GM19468 (cell line): ENCODE results near the gene DUS1L.
"Not testable (repeated sequence)": the region's sequence is repeated elsewhere in the genome, so short reads cannot be mapped to it uniquely, and the experiment has no call there.

ENCODE experiments used
- ATAC-seq: cut with Tn5 transposase; IDR thresholded peaks from one replicate; pipeline ENCODE4 v1.9.1; 2021; ENCODE audit warnings: mild to moderate bottlenecking, moderate library complexity, moderate number of reproducible peaks; ENCODE audit not compliant: unreplicated experiment; ENCODE audit errors: extremely low read depth

Gene DUS1L

GRCh38 chr17:82048571-82048971 is 17.0 kb downstream of the DUS1L start:
- ATAC-seq: no peak

GRCh38 chr17:82047914-82048570 is 17.6 kb downstream of the DUS1L start:
- ATAC-seq: no peak

GRCh38 chr17:82047379-82047778 is 18.2 kb downstream of the DUS1L start:
- ATAC-seq: no peak

- ATAC-seq: no peak
Observed at GRCh38 chr17:82046903-82047302, 18.7 kb downstream of the DUS1L start.

- no peak for ATAC-seq
Observed at GRCh38 chr17:82045936-82046484, 19.6 kb downstream of the DUS1L start.

- ATAC-seq: no peak
Observed at GRCh38 chr17:82043507-82043906, 22.1 kb downstream of the DUS1L start.

GRCh38 chr17:82042649-82043048 is 23.0 kb downstream of the DUS1L start:
- ATAC-seq: no peak

- no peak for ATAC-seq
Observed at GRCh38 chr17:82041144-82041814, 24.3 kb downstream of the DUS1L start.

- no peak for ATAC-seq
Observed at GRCh38 chr17:82039695-82040299, 25.8 kb downstream of the DUS1L start.

GRCh38 chr17:82038796-82039409 is 26.7 kb downstream of the DUS1L start:
- ATAC-seq: not testable (repeated sequence)

GRCh38 chr17:82037889-82038195 is 27.8 kb downstream of the DUS1L start:
- no peak for ATAC-seq

GRCh38 chr17:82037092-82037888 is 28.3 kb downstream of the DUS1L start, which contains the start of gene DCXR:
DCXR (minus strand) TSS chr17:82037697; CDS start chr17:82037682, 15 bp downstream.
- ATAC-seq: peak; percentile 43

GRCh38 chr17:82036634-82037091 is 28.9 kb downstream of the DUS1L start:
- no peak for ATAC-seq

GRCh38 chr17:82035956-82036633 is 29.5 kb downstream of the DUS1L start:
- no peak for ATAC-seq

GRCh38 chr17:82035488-82035887 is 30.1 kb downstream of the DUS1L start:
- no peak for ATAC-seq

GRCh38 chr17:82034371-82035011 is 31.1 kb downstream of the DUS1L start:
- no peak for ATAC-seq

GRCh38 chr17:82033359-82034085 is 32.1 kb downstream of the DUS1L start:
- no peak for ATAC-seq

GRCh38 chr17:82031885-82032627 is 33.5 kb downstream of the DUS1L start:
- ATAC-seq: no peak
